ENCODE results near the gene CXCR6. TPM values are rescaled to one million over a fixed set of nuclear protein-coding genes. Genes with fewer than 3 reads are reported as not detected.
"Not testable (repeated sequence)": the region's sequence is repeated elsewhere in the genome, so short reads cannot be mapped to it uniquely, and the experiment has no call there.

Gene CXCR6
- total and polyA plus RNA-seq, 7 donors: 0.05 to 0.50 (median 0.10) TPM; not detected in 4

DNA sequence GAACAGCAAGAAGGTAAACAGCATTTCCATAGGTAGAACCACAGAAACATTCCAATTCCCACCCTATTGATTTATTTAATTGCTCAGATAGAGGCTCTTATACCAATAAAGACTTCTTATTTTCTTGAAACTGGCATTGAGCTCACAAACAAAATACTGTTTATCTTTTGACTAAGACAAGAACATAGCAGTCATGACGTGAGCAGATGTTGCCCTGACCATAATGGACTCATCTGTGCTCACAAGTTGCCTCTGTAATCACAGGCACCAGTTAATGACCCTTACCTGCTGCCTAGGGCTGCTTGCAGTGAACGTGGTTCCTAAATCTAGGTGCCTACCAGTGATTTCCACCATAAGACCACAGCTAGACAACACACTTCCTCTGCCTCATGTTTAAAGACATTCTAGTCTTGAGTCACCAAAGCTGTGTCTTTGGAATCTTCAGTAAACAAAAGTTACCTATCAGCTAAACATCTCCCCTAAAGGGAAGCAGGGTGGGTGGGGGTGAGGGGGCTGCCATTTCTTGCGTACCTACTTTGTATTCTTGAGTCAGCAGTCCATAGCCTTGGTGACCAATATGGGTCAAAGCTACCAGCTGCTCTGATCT lies 50.3 kb downstream of the CXCR6 start:
- ATAC-seq: no peak
- Histone ChIP-seq H3K27ac (peak overlapping the region; percentile 99), H3K4me1 (peaks cover 65% of the 10 kb centered on the region), H3K36me3 (ENCODE audit: insufficient read depth in 1 of 2, low read depth in 1 of 2) (no peaks in the 10 kb centered on the region), H3K4me3 (peak overlapping the region; percentile 96), H3K27me3 (ENCODE audit: insufficient read depth in 3 of 3, low read length in 2 of 3) (no peaks in the 10 kb centered on the region), H3K9me3 (no peaks in the 10 kb centered on the region)
- TF ChIP-seq, protein P1, sequence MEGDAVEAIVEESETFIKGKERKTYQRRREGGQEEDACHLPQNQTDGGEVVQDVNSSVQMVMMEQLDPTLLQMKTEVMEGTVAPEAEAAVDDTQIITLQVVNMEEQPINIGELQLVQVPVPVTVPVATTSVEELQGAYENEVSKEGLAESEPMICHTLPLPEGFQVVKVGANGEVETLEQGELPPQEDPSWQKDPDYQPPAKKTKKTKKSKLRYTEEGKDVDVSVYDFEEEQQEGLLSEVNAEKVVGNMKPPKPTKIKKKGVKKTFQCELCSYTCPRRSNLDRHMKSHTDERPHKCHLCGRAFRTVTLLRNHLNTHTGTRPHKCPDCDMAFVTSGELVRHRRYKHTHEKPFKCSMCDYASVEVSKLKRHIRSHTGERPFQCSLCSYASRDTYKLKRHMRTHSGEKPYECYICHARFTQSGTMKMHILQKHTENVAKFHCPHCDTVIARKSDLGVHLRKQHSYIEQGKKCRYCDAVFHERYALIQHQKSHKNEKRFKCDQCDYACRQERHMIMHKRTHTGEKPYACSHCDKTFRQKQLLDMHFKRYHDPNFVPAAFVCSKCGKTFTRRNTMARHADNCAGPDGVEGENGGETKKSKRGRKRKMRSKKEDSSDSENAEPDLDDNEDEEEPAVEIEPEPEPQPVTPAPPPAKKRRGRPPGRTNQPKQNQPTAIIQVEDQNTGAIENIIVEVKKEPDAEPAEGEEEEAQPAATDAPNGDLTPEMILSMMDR (IDR thresholded peaks at IDR 0.05): no peak
- no peak for DNase-seq
- 48 to 83% (median 64%) methylated on average over 3 of the region's 3 CpGs for WGBS, 3 donors
- intact Hi-C loops (cut with DNase I): no loop called here

GRCh38 chr3:45994419-45995235 lies 51.4 kb downstream of the CXCR6 start:
- peak; percentile 7 to 44 (median 28) for ATAC-seq
- Histone ChIP-seq H3K4me3 (peak overlapping the region; percentile 96), H3K4me1 (peaks cover 54% of the 10 kb centered on the region), H3K27me3 (ENCODE audit: insufficient read depth in 3 of 3, low read length in 2 of 3) (no peaks in the 10 kb centered on the region), H3K9me3 (no peaks in the 10 kb centered on the region), H3K36me3 (ENCODE audit: insufficient read depth in 1 of 2, low read depth in 1 of 2) (no peaks in the 10 kb centered on the region), H3K27ac (peak overlapping the region; percentile 99)
- intact Hi-C loops (cut with DNase I): loop anchor here (5.0 kb wide), 3 partner anchors 52 to 68 kb away; partner anchors contain the start of gene CXCR6 (in 1 of the 2)
- 6 to 8% (median 6%) methylated on average over 16 of the region's 16 CpGs for WGBS, 3 donors
- TF ChIP-seq, protein P1 (IDR thresholded peaks at IDR 0.05): no peak
- no peak for DNase-seq

DNA sequence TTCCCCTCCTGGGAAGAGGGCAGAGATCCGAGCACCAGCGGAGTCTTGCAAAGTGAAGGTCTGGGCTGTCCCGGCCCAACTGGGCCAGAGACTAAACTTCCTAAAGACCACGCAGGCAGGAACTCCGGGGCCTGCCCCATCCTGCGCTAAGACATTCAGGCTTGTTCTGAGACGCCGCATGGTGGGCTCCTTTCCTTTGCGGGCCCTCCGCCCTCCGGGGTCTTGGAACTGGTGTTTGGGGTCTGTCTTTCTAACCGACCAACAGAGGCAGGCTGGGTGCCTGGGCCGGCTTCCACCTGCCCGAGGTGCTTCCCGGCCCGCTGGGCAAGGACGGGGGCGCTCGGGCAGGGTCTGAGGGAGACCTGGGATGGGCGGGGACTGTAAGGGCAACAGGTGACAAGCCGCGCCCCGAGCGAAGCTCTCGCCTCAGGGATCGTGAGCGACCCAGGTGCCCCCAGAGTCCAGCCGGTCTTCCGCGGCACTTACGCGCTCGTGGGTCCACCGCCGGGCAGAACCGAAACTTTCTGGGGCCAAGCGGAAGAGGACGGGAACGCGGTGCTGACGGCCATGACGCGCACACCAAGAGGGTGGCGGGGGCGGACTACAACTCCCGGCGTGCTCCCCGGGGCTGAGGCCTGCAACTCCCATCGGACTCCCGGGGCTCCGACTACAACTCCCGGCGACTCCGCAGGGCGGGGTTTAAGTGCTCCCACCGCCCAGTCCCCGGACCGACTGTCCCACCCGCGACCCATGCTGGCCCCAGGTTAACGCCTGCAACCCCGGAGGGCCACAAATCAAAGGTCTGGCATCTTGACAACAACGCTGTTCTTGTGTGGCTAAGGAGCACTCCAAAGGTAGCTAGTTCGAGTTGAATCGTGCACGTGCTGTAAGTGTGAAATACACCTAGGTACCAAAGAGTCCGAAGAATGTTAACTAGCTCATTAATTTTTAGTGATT lies 52.2 kb downstream of the CXCR6 start, which contains the start of gene FYCO1:
TSS of gene FYCO1 (minus strand) at position 589 of the 957 bp plus-strand sequence. CDS start 10,914 bp downstream, outside the sequence.
- peak; percentile 91 to 95 (median 94) for ATAC-seq
- Histone ChIP-seq H3K36me3 (ENCODE audit: insufficient read depth in 1 of 2, low read depth in 1 of 2) (no peaks in the 10 kb centered on the region), H3K9me3 (no peaks in the 10 kb centered on the region), H3K27ac (peak within 1 kb of the TSS; percentile 99), H3K4me3 (peak within 1 kb of the TSS; percentile 96), H3K27me3 (ENCODE audit: insufficient read depth in 3 of 3, low read length in 2 of 3) (no peaks in the 10 kb centered on the region), H3K4me1 (peaks cover 46% of the 10 kb centered on the region)
- intact Hi-C loops (cut with DNase I): loop anchor here (5.0 kb wide), 3 partner anchors 53 to 67 kb away; partner anchors contain the start of gene CXCR6 (in 1 of the 2)
- 1 to 2% (median 1%) methylated on average over 58 to 67 of the region's 67 CpGs for WGBS, 3 donors
- TF ChIP-seq, protein P1 (IDR thresholded peaks at IDR 0.05): no peak
- DNase-seq: peak; percentile 96 to 97

DNA sequence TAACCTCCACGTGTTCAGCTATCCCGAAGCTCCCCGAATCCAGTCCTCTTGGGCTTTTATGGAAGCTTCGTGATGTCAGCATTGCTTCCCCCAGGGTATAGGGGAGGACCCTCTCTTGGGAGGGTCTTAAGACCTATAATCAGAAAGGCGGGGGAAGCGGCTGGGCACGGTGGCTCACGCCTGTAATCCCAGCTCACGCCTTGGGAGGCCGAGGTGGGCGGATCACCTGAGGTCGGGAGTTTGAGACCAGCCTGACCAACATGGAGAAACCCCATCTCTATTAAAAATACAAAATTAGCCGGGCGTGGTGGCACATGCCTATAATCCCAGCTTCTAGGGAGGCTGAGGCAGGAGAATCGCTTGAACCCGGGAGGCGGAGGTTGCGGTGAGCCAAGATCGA lies 54.2 kb downstream of the CXCR6 start:
- not testable (repeated sequence) for H3K27me3 ChIP-seq (ENCODE audit: insufficient read depth in 3 of 3, low read length in 2 of 3); DNase-seq; H3K27ac ChIP-seq; H3K36me3 ChIP-seq (ENCODE audit: insufficient read depth in 1 of 2, low read depth in 1 of 2); ATAC-seq; H3K9me3 ChIP-seq; H3K4me3 ChIP-seq
- WGBS, 3 donors: 92 to 95% (median 95%) methylated on average over 19 of the region's 19 CpGs
- H3K4me1 ChIP-seq: peaks cover 26% of the 10 kb centered on the region
- intact Hi-C loops (cut with DNase I): loop anchor here (5.0 kb wide), 3 partner anchors 55 to 65 kb away; partner anchors contain the start of gene CXCR6 (in 1 of the 2)

Data from psoas muscle (tissue), 8 donors.